ENCODE results near the gene TDRD9. TPM values are rescaled to one million over a fixed set of nuclear protein-coding genes. Genes with fewer than 3 reads are reported as not detected.

Gene TDRD9
- total RNA-seq, 2 donors from 2014 or later, result 12.0 TPM; not detected in 1

- TF ChIP-seq CTCF (IDR thresholded peaks at IDR 0.05), result no peak
- Histone ChIP-seq H3K4me1 (ENCODE audit: control insufficient read depth in 1 of 2, low read depth in 2 of 2) (no peaks in the 10 kb centered on the region), H3K27ac (no peak overlapping the region), H3K9me3 (no peaks in the 10 kb centered on the region), H3K4me3 (no peak overlapping the region), H3K27me3 (replicated peaks; ENCODE audit: insufficient read depth) (no peaks in the 10 kb centered on the region), H3K36me3 (no peaks in the 10 kb centered on the region)
- no peak for ATAC-seq (ENCODE audit: insufficient number of reproducible peaks, low FRiP score, low read depth)
- no peak for DNase-seq (ENCODE audit: low spot score)
Measured at GRCh38 chr14:104096751-104097700, 168.8 kb downstream of the TDRD9 start.

GRCh38 chr14:104098272-104099095 lies 170.2 kb downstream of the TDRD9 start:
- no peaks in the 10 kb centered on the region for H3K9me3 ChIP-seq
- ATAC-seq (ENCODE audit: insufficient number of reproducible peaks, low FRiP score, low read depth) (no peak), DNase-seq (ENCODE audit: low spot score) (no peak)
- H3K36me3 ChIP-seq, result no peaks in the 10 kb centered on the region
- H3K4me1 ChIP-seq (ENCODE audit: control insufficient read depth in 1 of 2, low read depth in 2 of 2), result no peaks in the 10 kb centered on the region
- H3K27me3 ChIP-seq (replicated peaks; ENCODE audit: insufficient read depth), result no peaks in the 10 kb centered on the region
- H3K27ac ChIP-seq, result no peak overlapping the region
- TF ChIP-seq CTCF (IDR thresholded peaks at IDR 0.05), result no peak
- no peak overlapping the region for H3K4me3 ChIP-seq

GRCh38 chr14:104099096-104100041 lies 171.1 kb downstream of the TDRD9 start:
- TF ChIP-seq CTCF (IDR thresholded peaks at IDR 0.05), result no peak
- ATAC-seq (ENCODE audit: insufficient number of reproducible peaks, low FRiP score, low read depth), result no peak

GRCh38 chr14:104100171-104101085 lies 172.2 kb downstream of the TDRD9 start:
- no peaks in the 10 kb centered on the region for H3K4me1 ChIP-seq (ENCODE audit: control insufficient read depth in 1 of 2, low read depth in 2 of 2)
- H3K27ac ChIP-seq, result no peak overlapping the region
- H3K36me3 ChIP-seq, result no peaks in the 10 kb centered on the region
- no peak for ATAC-seq (ENCODE audit: insufficient number of reproducible peaks, low FRiP score, low read depth)
- no peak overlapping the region for H3K4me3 ChIP-seq
- H3K9me3 ChIP-seq, result no peaks in the 10 kb centered on the region
- no peaks in the 10 kb centered on the region for H3K27me3 ChIP-seq (replicated peaks; ENCODE audit: insufficient read depth)
- no peak for DNase-seq (ENCODE audit: low spot score)
- no peak for TF ChIP-seq CTCF (IDR thresholded peaks at IDR 0.05)

More at GRCh38 chr14:104099096-104100041, 171.1 kb downstream of the TDRD9 start:
- no peak for DNase-seq (ENCODE audit: low spot score)
- H3K4me3 ChIP-seq, result no peak overlapping the region
- H3K27ac ChIP-seq, result no peak overlapping the region
- H3K27me3 ChIP-seq (replicated peaks; ENCODE audit: insufficient read depth), result no peaks in the 10 kb centered on the region
- H3K36me3 ChIP-seq, result no peaks in the 10 kb centered on the region
- H3K9me3 ChIP-seq, result no peaks in the 10 kb centered on the region
- no peaks in the 10 kb centered on the region for H3K4me1 ChIP-seq (ENCODE audit: control insufficient read depth in 1 of 2, low read depth in 2 of 2)
